Liver (tissue), 9 donors: ENCODE measurements around the gene PTPRC. TPM values are rescaled to one million over a fixed set of nuclear protein-coding genes. Genes with fewer than 3 reads are reported as not detected.
A peak's percentile ranks its signal among the peaks of the same experiment; 100 is the strongest.

Experiments
- DNase-seq: peaks from one replicate; pipeline ENCODE4 v3.0.0-alpha.2; 2017; ENCODE audit warnings: low spot score
- H3K27ac ChIP-seq, 2 donors: one replicate each; pipeline ENCODE4 v1.7.0; 2013; ENCODE audit warnings: inconsistent platforms in 2 of 2, low read length in 2 of 2, control low read depth in 1 of 2, low read depth in 1 of 2, mild to moderate bottlenecking in 1 of 2
- H3K27me3 ChIP-seq, 4 donors: one replicate each; pipeline versions ENCODE4 v1.6.1 to v1.7.0; 2013; ENCODE audit warnings: low read length in 3 of 4, inconsistent platforms in 1 of 4, mild to moderate bottlenecking in 1 of 4, moderate library complexity in 1 of 4; ENCODE audit not compliant: control insufficient read depth in 4 of 4, insufficient read depth in 4 of 4
- H3K36me3 ChIP-seq, 4 donors: one replicate each; pipeline versions ENCODE4 v1.6.1 to v1.7.0; 2013; ENCODE audit warnings: low read length in 3 of 4, mild to moderate bottlenecking in 3 of 4, low read depth in 1 of 4, moderate library complexity in 1 of 4; ENCODE audit not compliant: control insufficient read depth in 4 of 4, insufficient read depth in 3 of 4
- H3K4me1 ChIP-seq, 4 donors: one replicate each; pipeline versions ENCODE4 v1.6.1 to v1.7.0; 2013; ENCODE audit warnings: low read length in 3 of 4, mild to moderate bottlenecking in 3 of 4, moderate library complexity in 1 of 4; ENCODE audit not compliant: control insufficient read depth in 4 of 4, insufficient read depth in 4 of 4
- H3K4me3 ChIP-seq, 3 donors: one replicate each; pipeline versions ENCODE4 v1.6.1 to v1.7.0; 2013; ENCODE audit warnings: low read length in 3 of 3, control low read depth in 1 of 3, low read depth in 1 of 3, mild to moderate bottlenecking in 1 of 3
- H3K9ac ChIP-seq, 2 donors: one replicate each; pipeline ENCODE4 v1.7.0; 2013; ENCODE audit warnings: low read length in 2 of 2, mild to moderate bottlenecking in 2 of 2, moderate library complexity in 2 of 2, control low read depth in 1 of 2, low read depth in 1 of 2
- H3K9me3 ChIP-seq, 4 donors: one replicate each; pipeline versions ENCODE4 v1.6.1 to v1.7.0; 2013; ENCODE audit warnings: low read length in 3 of 4; ENCODE audit not compliant: control insufficient read depth in 4 of 4
- EGR1 ChIP-seq, 2 donors: IDR thresholded peaks; 2 replicates each; pipeline ENCODE4 v1.6.1; 2016 to 2018; ENCODE audit warnings: antibody characterized with exemption in 2 of 2, low read depth in 2 of 2
- FOXA1 ChIP-seq: IDR thresholded peaks from 2 replicates; pipeline ENCODE4 v1.6.1; 2016; ENCODE audit warnings: antibody characterized with exemption
- FOXA2 ChIP-seq: IDR thresholded peaks from 2 replicates; pipeline ENCODE4 v1.6.1; 2016; ENCODE audit warnings: antibody characterized with exemption
- GABPA ChIP-seq, 2 donors: IDR thresholded peaks in 1 of 2; conservative IDR thresholded peaks in 1 of 2; 2 replicates each; pipeline ENCODE4 v1.6.1; 2016; ENCODE audit warnings: antibody characterized with exemption in 2 of 2, mild to moderate bottlenecking in 1 of 2, moderate library complexity in 1 of 2
- HNF4A ChIP-seq, 2 donors: conservative IDR thresholded peaks; 2 replicates each; pipeline ENCODE4 v1.6.1; 2016; ENCODE audit warnings: antibody characterized with exemption in 2 of 2, mild to moderate bottlenecking in 2 of 2
- HNF4G ChIP-seq: IDR thresholded peaks from 2 replicates; pipeline ENCODE4 v1.6.1; 2016; ENCODE audit warnings: antibody characterized with exemption
- JUND ChIP-seq, 2 donors: IDR thresholded peaks; 2 replicates each; pipeline ENCODE4 v1.6.1; 2016; ENCODE audit warnings: antibody characterized with exemption in 2 of 2
- NR2F2 ChIP-seq: IDR thresholded peaks from 2 replicates; pipeline ENCODE4 v1.6.1; 2016; ENCODE audit warnings: antibody characterized with exemption
- RAD21 ChIP-seq, 2 donors: IDR thresholded peaks; 2 replicates each; pipeline ENCODE4 v1.6.1; 2016; ENCODE audit warnings: antibody characterized with exemption in 2 of 2, mild to moderate bottlenecking in 2 of 2
- RXRA ChIP-seq, 2 donors: IDR thresholded peaks; 2 replicates each; pipeline ENCODE4 v1.6.1; 2017 to 2018; ENCODE audit warnings: antibody characterized with exemption in 2 of 2, mild to moderate bottlenecking in 1 of 2
- SP1 ChIP-seq: IDR thresholded peaks from 2 replicates; pipeline ENCODE4 v1.6.1; 2018; ENCODE audit warnings: antibody characterized with exemption, mild to moderate bottlenecking
- TAF1 ChIP-seq: conservative IDR thresholded peaks from 2 replicates; pipeline ENCODE4 v1.6.1; 2016; ENCODE audit warnings: antibody characterized with exemption, mild to moderate bottlenecking
- YY1 ChIP-seq: IDR thresholded peaks from 2 replicates; pipeline ENCODE4 v1.6.1; 2016; ENCODE audit warnings: antibody characterized with exemption, mild to moderate bottlenecking
- WGBS: extraction: QIAGEN DNeasy Blood & Tissue Kit; methylation state at CpG from one replicate; pipeline ENCODE4 v1.1.7; 2013; 5-methylcytosine and 5-hydroxymethylcytosine counted together
- polyA plus RNA-seq, 2 donors: library from polyadenylated mRNA; stranded (reverse) in 1 of 2; unstranded in 1 of 2; fragments of 200-250 nt in 1 of 2; fragments of >200 nt in 1 of 2; fragmentation: Nextera tagmentation in 1 of 2; extraction: Ambion mirVana in 1 of 2; gene quantifications; one replicate each; pipeline versions ENCODE4 v1.2.1 to v1.2.3, GENCODE V29; 2013 to 2015
- total RNA-seq, 2 donors: library from RNA; depleted of rRNA; stranded (reverse); fragments of >200 nt; gene quantifications; one replicate each; pipeline ENCODE4 v1.2.3, GENCODE V29; 2014
- TF ChIP-seq, protein P1 (sequence below): IDR thresholded peaks from 2 replicates; pipeline ENCODE4 v1.6.1; 2016; ENCODE audit warnings: antibody characterized with exemption
- TF ChIP-seq, protein P2 (sequence below): IDR thresholded peaks from 2 replicates; pipeline ENCODE4 v1.6.1; 2016; ENCODE audit warnings: antibody characterized with exemption
- TF ChIP-seq, protein P3 (sequence below): IDR thresholded peaks from 2 replicates; pipeline ENCODE4 v1.6.1; 2016; ENCODE audit warnings: antibody characterized with exemption
- TF ChIP-seq, protein P4 (sequence below): fragments of 150-350 bp; IDR thresholded peaks from 2 replicates; pipeline ENCODE4 v1.5.1; 2017; ENCODE audit warnings: improper control_type of control experiment, low read depth, low read length; ENCODE audit not compliant: missing input control
- donor health status: healthy.
- donor health status: healthy.
- donor health status: healthy.
- donor health status: healthy.
- donor health status: healthy.

Gene PTPRC
- total and polyA plus RNA-seq, 4 donors: 5.8 to 34.1 (median 16.2) TPM

DNA sequence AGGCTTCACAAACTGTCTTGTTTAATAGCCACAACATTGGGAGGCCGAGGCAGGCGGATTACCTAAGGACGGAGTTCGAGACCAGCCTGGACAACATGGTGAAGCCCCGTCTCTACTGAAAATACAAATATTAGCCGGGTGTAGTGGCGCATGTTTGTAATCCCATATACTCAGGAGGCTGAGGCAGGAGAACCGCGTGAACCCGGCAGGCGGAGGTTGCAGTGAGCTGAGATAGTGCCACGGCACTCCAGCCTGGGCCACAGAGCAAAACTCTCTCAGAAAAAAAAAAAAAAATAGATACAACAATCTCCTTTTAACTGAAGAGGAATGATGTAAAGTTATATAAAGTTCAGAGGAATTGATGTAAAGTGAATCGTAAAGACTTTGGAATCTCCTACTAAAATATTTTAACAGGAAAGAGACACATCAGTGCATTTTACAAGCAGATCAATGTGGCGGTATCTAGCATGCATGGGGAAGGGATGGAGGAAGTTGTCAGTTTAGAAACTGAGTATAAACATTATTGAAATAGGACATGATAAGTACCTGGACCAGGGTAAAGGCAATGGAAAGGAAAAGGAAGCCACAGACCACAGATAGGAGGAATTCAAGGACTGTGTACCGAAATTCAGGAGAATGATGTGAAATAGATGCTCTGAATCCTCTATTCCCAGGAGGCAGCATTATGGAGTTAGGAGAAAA is 41.5 kb downstream of the PTPRC start:
- WGBS: 90% methylated on average over 15 of the region's 15 CpGs
- DNase-seq: no peak
- peak overlapping the region in 1 of 2 donors; percentile 44 for H3K27ac ChIP-seq
- peaks cover 0 to 5% (median 2%) of the 10 kb centered on the region in 4 donors for H3K4me1 ChIP-seq
- H3K9ac ChIP-seq: no peak overlapping the region
- H3K27me3 ChIP-seq: no peaks in the 10 kb centered on the region
- TF ChIP-seq TAF1 (no peak), FOXA1 (no peak), EGR1 (IDR thresholded peaks at IDR 0.05; ENCODE audit: low read depth in 2 of 2) (no peak), RAD21 (IDR thresholded peaks at IDR 0.05) (no peak), SP1 (no peak), HNF4G (no peak), HNF4A (conservative IDR thresholded peaks at IDR 0.05) (no peak), NR2F2 (no peak), JUND (IDR thresholded peaks at IDR 0.05) (no peak), GABPA (IDR thresholded peaks at IDR 0.05 in 1 of 2, conservative IDR thresholded peaks at IDR 0.05 in 1 of 2) (no peak)
- TF ChIP-seq, protein P1, sequence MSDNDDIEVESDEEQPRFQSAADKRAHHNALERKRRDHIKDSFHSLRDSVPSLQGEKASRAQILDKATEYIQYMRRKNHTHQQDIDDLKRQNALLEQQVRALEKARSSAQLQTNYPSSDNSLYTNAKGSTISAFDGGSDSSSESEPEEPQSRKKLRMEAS: no peak
- TF ChIP-seq, protein P2, sequence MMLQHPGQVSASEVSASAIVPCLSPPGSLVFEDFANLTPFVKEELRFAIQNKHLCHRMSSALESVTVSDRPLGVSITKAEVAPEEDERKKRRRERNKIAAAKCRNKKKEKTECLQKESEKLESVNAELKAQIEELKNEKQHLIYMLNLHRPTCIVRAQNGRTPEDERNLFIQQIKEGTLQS: no peak
- TF ChIP-seq, protein P3, sequence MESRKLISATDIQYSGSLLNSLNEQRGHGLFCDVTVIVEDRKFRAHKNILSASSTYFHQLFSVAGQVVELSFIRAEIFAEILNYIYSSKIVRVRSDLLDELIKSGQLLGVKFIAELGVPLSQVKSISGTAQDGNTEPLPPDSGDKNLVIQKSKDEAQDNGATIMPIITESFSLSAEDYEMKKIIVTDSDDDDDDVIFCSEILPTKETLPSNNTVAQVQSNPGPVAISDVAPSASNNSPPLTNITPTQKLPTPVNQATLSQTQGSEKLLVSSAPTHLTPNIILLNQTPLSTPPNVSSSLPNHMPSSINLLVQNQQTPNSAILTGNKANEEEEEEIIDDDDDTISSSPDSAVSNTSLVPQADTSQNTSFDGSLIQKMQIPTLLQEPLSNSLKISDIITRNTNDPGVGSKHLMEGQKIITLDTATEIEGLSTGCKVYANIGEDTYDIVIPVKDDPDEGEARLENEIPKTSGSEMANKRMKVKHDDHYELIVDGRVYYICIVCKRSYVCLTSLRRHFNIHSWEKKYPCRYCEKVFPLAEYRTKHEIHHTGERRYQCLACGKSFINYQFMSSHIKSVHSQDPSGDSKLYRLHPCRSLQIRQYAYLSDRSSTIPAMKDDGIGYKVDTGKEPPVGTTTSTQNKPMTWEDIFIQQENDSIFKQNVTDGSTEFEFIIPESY: no peak
- TF ChIP-seq, protein P4, sequence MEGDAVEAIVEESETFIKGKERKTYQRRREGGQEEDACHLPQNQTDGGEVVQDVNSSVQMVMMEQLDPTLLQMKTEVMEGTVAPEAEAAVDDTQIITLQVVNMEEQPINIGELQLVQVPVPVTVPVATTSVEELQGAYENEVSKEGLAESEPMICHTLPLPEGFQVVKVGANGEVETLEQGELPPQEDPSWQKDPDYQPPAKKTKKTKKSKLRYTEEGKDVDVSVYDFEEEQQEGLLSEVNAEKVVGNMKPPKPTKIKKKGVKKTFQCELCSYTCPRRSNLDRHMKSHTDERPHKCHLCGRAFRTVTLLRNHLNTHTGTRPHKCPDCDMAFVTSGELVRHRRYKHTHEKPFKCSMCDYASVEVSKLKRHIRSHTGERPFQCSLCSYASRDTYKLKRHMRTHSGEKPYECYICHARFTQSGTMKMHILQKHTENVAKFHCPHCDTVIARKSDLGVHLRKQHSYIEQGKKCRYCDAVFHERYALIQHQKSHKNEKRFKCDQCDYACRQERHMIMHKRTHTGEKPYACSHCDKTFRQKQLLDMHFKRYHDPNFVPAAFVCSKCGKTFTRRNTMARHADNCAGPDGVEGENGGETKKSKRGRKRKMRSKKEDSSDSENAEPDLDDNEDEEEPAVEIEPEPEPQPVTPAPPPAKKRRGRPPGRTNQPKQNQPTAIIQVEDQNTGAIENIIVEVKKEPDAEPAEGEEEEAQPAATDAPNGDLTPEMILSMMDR: no peak
- no peaks in the 10 kb centered on the region for H3K36me3 ChIP-seq
- no peak overlapping the region for H3K4me3 ChIP-seq
- H3K9me3 ChIP-seq: no peaks in the 10 kb centered on the region

DNA sequence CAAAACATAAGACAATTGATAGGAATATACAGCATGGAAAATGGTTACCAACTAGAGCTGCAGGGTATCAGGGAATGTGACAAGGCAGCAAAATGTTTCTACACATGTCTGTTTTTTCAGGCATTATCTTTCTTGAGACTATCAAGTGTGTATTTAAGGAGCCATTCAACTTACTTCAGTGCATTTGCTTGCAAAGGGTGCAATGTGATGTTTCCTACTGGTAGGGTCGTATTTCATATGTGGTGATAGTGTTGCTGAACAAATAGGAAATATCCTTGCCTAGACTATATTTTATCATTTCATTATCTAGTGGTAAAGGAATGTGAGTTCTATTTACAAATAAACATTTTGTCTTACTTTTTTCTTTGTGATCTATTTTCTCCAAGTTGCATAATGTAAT is 42.4 kb downstream of the PTPRC start:
- 40% methylated on average over 1 of the region's 1 CpG for WGBS
- H3K9me3 ChIP-seq: no peaks in the 10 kb centered on the region
- no peak overlapping the region for H3K9ac ChIP-seq
- H3K4me1 ChIP-seq: peaks cover 0 to 5% (median 2%) of the 10 kb centered on the region in 4 donors
- H3K4me3 ChIP-seq: no peak overlapping the region
- H3K27ac ChIP-seq: peak overlapping the region in 1 of 2 donors; percentile 55
- no peak for DNase-seq
- no peaks in the 10 kb centered on the region for H3K27me3 ChIP-seq
- H3K36me3 ChIP-seq: no peaks in the 10 kb centered on the region
- TF ChIP-seq, protein P4: no peak
- TF ChIP-seq TAF1: no peak
- no peak for TF ChIP-seq FOXA1
- no peak for TF ChIP-seq EGR1 (IDR thresholded peaks at IDR 0.05; ENCODE audit: low read depth in 2 of 2)
- no peak for TF ChIP-seq YY1
- TF ChIP-seq RAD21 (IDR thresholded peaks at IDR 0.05): no peak
- no peak for TF ChIP-seq GABPA (IDR thresholded peaks at IDR 0.05 in 1 of 2, conservative IDR thresholded peaks at IDR 0.05 in 1 of 2)
- TF ChIP-seq HNF4G: no peak
- TF ChIP-seq, protein P3: no peak
- TF ChIP-seq, protein P2: no peak
- no peak for TF ChIP-seq SP1
- TF ChIP-seq FOXA2: no peak
- TF ChIP-seq RXRA (IDR thresholded peaks at IDR 0.05): no peak
